ENCODE data around the gene DRD1. TPM values are rescaled to one million over a fixed set of nuclear protein-coding genes. Genes with fewer than 3 reads are reported as not detected.

DRD1 gene
- polyA plus RNA-seq, 1 donor = 0.04 TPM

DNA sequence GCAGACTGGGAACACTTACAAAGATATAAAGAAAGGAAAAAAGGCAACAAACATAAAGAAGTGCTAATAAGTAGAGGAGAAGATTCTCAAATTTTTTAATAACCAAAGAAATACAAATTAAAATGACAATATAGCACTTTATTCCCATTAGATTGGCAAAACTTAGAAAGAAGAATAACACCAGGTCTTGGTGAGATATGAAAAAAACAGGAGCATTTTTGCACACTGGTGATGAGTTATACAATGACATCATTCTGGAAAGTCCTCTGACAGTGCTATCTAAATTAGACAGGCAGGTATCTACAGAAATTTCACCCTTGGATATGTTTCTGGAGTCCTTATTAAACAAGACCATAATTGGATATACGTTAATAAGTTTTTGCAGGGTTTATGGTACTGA lies 24.9 kb upstream of the DRD1 start:
- Histone ChIP-seq H3K27me3 (ENCODE audit: control insufficient read depth, insufficient read depth, low read length) (peaks cover 9% of the 10 kb centered on the region), H3K36me3 (ENCODE audit: control insufficient read depth, insufficient read depth, low read length) (no peaks in the 10 kb centered on the region), H3K4me1 (ENCODE audit: control insufficient read depth, insufficient read depth, low read length) (no peaks in the 10 kb centered on the region), H3K27ac (ENCODE audit: low read length) (no peak overlapping the region), H3K4me3 (ENCODE audit: low read length) (no peak overlapping the region), H3K9me3 (ENCODE audit: control insufficient read depth, low read depth, low read length) (no peaks in the 10 kb centered on the region)
- DNase-seq = no peak
- 100% methylated on average over 1 of the region's 1 CpG for WGBS (ENCODE audit: insufficient coverage, low lambda C conversion rate)

- 49% methylated on average over 4 of the region's 11 CpGs for WGBS (ENCODE audit: insufficient coverage, low lambda C conversion rate)
- H3K4me1 ChIP-seq (ENCODE audit: control insufficient read depth, insufficient read depth, low read length) = no peaks in the 10 kb centered on the region
- peaks cover 9% of the 10 kb centered on the region for H3K27me3 ChIP-seq (ENCODE audit: control insufficient read depth, insufficient read depth, low read length)
- no peak for DNase-seq
- H3K4me3 ChIP-seq (ENCODE audit: low read length) = no peak overlapping the region
- H3K27ac ChIP-seq (ENCODE audit: low read length) = no peak overlapping the region
- no peaks in the 10 kb centered on the region for H3K9me3 ChIP-seq (ENCODE audit: control insufficient read depth, low read depth, low read length)
- H3K36me3 ChIP-seq (ENCODE audit: control insufficient read depth, insufficient read depth, low read length) = no peaks in the 10 kb centered on the region
Observed at GRCh38 chr5:175467983-175468690, 24.2 kb upstream of the DRD1 start.

DNA sequence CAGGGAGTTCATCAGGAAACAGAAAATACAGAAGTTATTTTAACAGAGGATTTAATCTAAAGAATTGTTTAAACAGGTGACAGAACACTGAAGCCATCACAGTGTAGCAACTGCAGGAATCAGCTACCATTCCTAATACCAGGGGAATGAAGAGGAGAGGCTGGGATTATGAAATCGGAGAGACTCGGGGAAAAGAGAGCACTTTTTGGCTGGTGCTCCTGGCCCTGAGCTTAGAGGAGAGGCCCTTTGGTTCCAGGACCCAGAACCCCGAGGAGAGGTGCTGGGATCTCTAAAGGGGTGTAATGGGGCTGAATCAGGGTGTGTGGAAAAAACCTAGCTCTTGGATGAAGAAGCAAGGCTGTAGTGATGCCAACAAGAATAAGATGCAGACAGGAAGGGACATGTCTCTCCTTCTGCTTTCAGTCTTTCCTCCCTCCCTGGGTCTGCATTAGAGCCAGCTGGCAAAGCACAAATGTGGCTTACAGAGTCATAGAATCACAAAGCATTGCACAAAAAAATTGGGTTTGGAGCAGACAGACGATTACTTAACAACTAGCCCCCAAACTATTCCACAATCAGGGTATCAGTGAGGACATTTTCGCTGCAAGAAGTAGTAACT lies 22.8 kb upstream of the DRD1 start:
- no peak overlapping the region for H3K4me3 ChIP-seq (ENCODE audit: low read length)
- peaks cover 6% of the 10 kb centered on the region for H3K27me3 ChIP-seq (ENCODE audit: control insufficient read depth, insufficient read depth, low read length)
- H3K27ac ChIP-seq (ENCODE audit: low read length) = no peak overlapping the region
- no peak for DNase-seq
- 100% methylated on average over 2 of the region's 5 CpGs for WGBS (ENCODE audit: insufficient coverage, low lambda C conversion rate)
- H3K9me3 ChIP-seq (ENCODE audit: control insufficient read depth, low read depth, low read length) = no peaks in the 10 kb centered on the region
- H3K36me3 ChIP-seq (ENCODE audit: control insufficient read depth, insufficient read depth, low read length) = no peaks in the 10 kb centered on the region
- H3K4me1 ChIP-seq (ENCODE audit: control insufficient read depth, insufficient read depth, low read length) = no peaks in the 10 kb centered on the region

GRCh38 chr5:175465282-175465681 lies 21.3 kb upstream of the DRD1 start:
- H3K4me1 ChIP-seq (ENCODE audit: control insufficient read depth, insufficient read depth, low read length) = no peaks in the 10 kb centered on the region
- no peaks in the 10 kb centered on the region for H3K9me3 ChIP-seq (ENCODE audit: control insufficient read depth, low read depth, low read length)
- WGBS (ENCODE audit: insufficient coverage, low lambda C conversion rate) = no CpG with 5 or more reads among the region's 3 CpGs
- no peaks in the 10 kb centered on the region for H3K36me3 ChIP-seq (ENCODE audit: control insufficient read depth, insufficient read depth, low read length)
- H3K27ac ChIP-seq (ENCODE audit: low read length) = no peak overlapping the region
- peaks cover 6% of the 10 kb centered on the region for H3K27me3 ChIP-seq (ENCODE audit: control insufficient read depth, insufficient read depth, low read length)
- H3K4me3 ChIP-seq (ENCODE audit: low read length) = no peak overlapping the region
- no peak for DNase-seq

GRCh38 chr5:175464942-175465233 lies 20.9 kb upstream of the DRD1 start:
- Histone ChIP-seq H3K4me3 (ENCODE audit: low read length) (no peak overlapping the region), H3K36me3 (ENCODE audit: control insufficient read depth, insufficient read depth, low read length) (no peaks in the 10 kb centered on the region), H3K27me3 (ENCODE audit: control insufficient read depth, insufficient read depth, low read length) (peaks cover 6% of the 10 kb centered on the region), H3K9me3 (ENCODE audit: control insufficient read depth, low read depth, low read length) (no peaks in the 10 kb centered on the region), H3K4me1 (ENCODE audit: control insufficient read depth, insufficient read depth, low read length) (no peaks in the 10 kb centered on the region), H3K27ac (ENCODE audit: low read length) (no peak overlapping the region)
- DNase-seq = no peak
- no CpG with 5 or more reads among the region's 3 CpGs for WGBS (ENCODE audit: insufficient coverage, low lambda C conversion rate)

DNA sequence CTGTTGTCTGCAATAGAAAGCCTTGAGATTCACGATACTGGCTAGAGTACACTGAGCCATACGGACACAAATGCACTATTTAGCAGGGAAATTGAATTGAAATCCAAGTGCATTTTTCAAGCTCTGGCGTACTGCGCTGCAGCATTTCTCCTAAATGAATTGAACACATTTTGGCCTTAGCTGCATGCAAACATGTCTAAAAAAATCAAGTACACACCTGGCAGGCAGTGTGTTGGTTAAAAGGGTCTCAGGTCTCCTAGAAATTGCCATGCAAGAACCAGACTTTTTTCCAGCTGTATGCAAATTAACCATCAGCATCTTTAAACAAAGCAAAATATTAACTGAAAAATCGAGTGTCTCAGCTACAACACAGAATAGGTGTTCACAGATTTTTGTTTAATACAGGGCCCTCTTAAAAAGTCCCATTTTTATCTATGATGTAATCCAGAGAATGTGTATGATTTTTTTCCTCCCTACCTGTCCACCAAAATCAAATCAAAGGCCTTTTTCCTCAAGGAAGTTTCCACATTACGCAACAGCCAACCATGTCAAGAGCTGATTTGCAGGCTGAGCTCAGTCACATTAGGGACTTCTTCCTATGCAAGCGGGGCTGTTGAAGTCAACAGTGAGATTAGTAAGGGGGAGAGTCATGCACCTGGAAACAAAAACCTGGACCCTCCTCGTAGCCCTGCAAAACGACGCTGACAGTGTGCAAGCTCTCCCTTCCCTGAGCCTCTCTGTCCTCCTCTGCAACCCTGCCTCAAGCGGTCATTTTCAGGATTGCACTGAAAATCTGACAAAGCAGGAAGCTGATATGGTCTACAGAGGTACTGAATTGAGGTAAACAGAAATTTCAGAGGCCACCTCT lies 20.3 kb upstream of the DRD1 start:
- Histone ChIP-seq H3K27me3 (ENCODE audit: control insufficient read depth, insufficient read depth, low read length) (peaks cover 6% of the 10 kb centered on the region), H3K27ac (ENCODE audit: low read length) (no peak overlapping the region), H3K36me3 (ENCODE audit: control insufficient read depth, insufficient read depth, low read length) (no peaks in the 10 kb centered on the region), H3K4me3 (ENCODE audit: low read length) (no peak overlapping the region), H3K9me3 (ENCODE audit: control insufficient read depth, low read depth, low read length) (no peaks in the 10 kb centered on the region), H3K4me1 (ENCODE audit: control insufficient read depth, insufficient read depth, low read length) (no peaks in the 10 kb centered on the region)
- WGBS (ENCODE audit: insufficient coverage, low lambda C conversion rate) = 71% methylated on average over 1 of the region's 11 CpGs
- DNase-seq = peak; percentile 17 to 59

GRCh38 chr5:175463641-175464040 lies 19.7 kb upstream of the DRD1 start:
- Histone ChIP-seq H3K27me3 (ENCODE audit: control insufficient read depth, insufficient read depth, low read length) (peaks cover 12% of the 10 kb centered on the region), H3K36me3 (ENCODE audit: control insufficient read depth, insufficient read depth, low read length) (no peaks in the 10 kb centered on the region), H3K4me1 (ENCODE audit: control insufficient read depth, insufficient read depth, low read length) (no peaks in the 10 kb centered on the region), H3K4me3 (ENCODE audit: low read length) (no peak overlapping the region), H3K27ac (ENCODE audit: low read length) (no peak overlapping the region), H3K9me3 (ENCODE audit: control insufficient read depth, low read depth, low read length) (no peaks in the 10 kb centered on the region)
- WGBS (ENCODE audit: insufficient coverage, low lambda C conversion rate) = no CpG with 5 or more reads among the region's 3 CpGs
- DNase-seq = no peak

DNA sequence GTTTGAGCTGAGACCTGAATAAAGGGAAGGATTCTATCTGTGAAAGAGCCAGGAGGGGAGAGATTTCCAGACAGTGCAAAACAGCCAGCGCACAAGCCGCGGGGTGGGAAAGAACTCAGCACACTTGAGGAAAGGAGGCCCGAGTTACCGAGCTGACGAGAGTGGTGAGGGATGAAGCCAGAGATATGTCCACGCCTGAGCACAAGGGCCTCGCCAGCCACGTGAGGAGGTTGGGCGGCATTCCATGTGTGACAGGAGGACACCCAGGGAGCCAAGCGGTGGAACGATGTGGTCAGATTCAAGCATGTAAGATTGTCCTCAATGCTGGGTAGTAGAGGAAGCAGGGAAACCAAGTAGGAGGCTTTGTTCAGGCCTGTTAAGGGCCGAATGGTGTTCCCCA lies 17.4 kb upstream of the DRD1 start:
- DNase-seq = no peak
- Histone ChIP-seq H3K36me3 (ENCODE audit: control insufficient read depth, insufficient read depth, low read length) (no peaks in the 10 kb centered on the region), H3K27me3 (ENCODE audit: control insufficient read depth, insufficient read depth, low read length) (peaks cover 9% of the 10 kb centered on the region), H3K9me3 (ENCODE audit: control insufficient read depth, low read depth, low read length) (no peaks in the 10 kb centered on the region), H3K4me1 (ENCODE audit: control insufficient read depth, insufficient read depth, low read length) (no peaks in the 10 kb centered on the region), H3K27ac (ENCODE audit: low read length) (no peak overlapping the region), H3K4me3 (ENCODE audit: low read length) (no peak overlapping the region)
- 100% methylated on average over 2 of the region's 13 CpGs for WGBS (ENCODE audit: insufficient coverage, low lambda C conversion rate)

DNA sequence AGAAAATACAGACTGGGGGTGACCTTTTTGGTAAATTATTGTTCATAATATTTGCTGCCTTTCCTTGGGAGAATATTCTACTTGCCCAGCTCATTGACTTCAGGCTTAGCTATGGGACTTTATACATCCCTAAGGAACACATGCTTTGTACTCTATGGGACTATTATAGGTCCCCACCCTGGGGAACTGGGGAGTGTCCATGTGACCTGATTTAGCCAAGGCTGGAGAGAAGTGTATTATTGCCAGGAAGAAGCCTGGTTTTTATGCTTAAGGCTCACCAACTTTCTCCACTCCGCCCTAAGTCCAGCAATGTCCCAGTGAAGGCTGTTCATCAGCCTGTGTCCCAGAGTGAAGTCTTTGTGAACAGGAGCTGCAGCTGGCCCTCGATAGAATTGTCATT lies 16.6 kb upstream of the DRD1 start:
- WGBS (ENCODE audit: insufficient coverage, low lambda C conversion rate) = no CpG with 5 or more reads among the region's 2 CpGs
- Histone ChIP-seq H3K27ac (ENCODE audit: low read length) (no peak overlapping the region), H3K4me3 (ENCODE audit: low read length) (no peak overlapping the region), H3K27me3 (ENCODE audit: control insufficient read depth, insufficient read depth, low read length) (peaks cover 9% of the 10 kb centered on the region), H3K9me3 (ENCODE audit: control insufficient read depth, low read depth, low read length) (no peaks in the 10 kb centered on the region), H3K36me3 (ENCODE audit: control insufficient read depth, insufficient read depth, low read length) (no peaks in the 10 kb centered on the region), H3K4me1 (ENCODE audit: control insufficient read depth, insufficient read depth, low read length) (no peaks in the 10 kb centered on the region)
- DNase-seq = no peak

GRCh38 chr5:175460126-175460525 lies 16.1 kb upstream of the DRD1 start:
- H3K4me3 ChIP-seq (ENCODE audit: low read length) = no peak overlapping the region
- DNase-seq = no peak

More at GRCh38 chr5:175460126-175460525, 16.1 kb upstream of the DRD1 start:
- Histone ChIP-seq H3K27me3 (ENCODE audit: control insufficient read depth, insufficient read depth, low read length) (peaks cover 9% of the 10 kb centered on the region), H3K27ac (ENCODE audit: low read length) (no peak overlapping the region), H3K9me3 (ENCODE audit: control insufficient read depth, low read depth, low read length) (no peaks in the 10 kb centered on the region), H3K4me1 (ENCODE audit: control insufficient read depth, insufficient read depth, low read length) (no peaks in the 10 kb centered on the region), H3K36me3 (ENCODE audit: control insufficient read depth, insufficient read depth, low read length) (no peaks in the 10 kb centered on the region)
- WGBS (ENCODE audit: insufficient coverage, low lambda C conversion rate) = 21% methylated on average over 3 of the region's 7 CpGs
